IMR-90 (cell line): ENCODE data around the gene FGF2. TPM values are rescaled to one million over a fixed set of nuclear protein-coding genes. Genes with fewer than 3 reads are reported as not detected.
"Not testable (repeated sequence)": the region's sequence is repeated elsewhere in the genome, so short reads cannot be mapped to it uniquely, and the experiment has no call there.

Experiments used
- ATAC-seq: fragments of 200-7000 bp; cut with Tn5 transposase; 2 replicates; pipeline ENCODE4 v1.9.1; 2020; ENCODE audit warnings: low read depth, mild to moderate bottlenecking, moderate library complexity
- BruUV-seq: library from RNA; stranded (reverse); fragments of 400-500 nt; replicated peaks from 2 replicates; lab custom pipeline; 2021; lab: Mats Ljungman, UMichigan
- CTCF ChIA-PET: fragments of 300-600 bp; formaldehyde crosslinking; extraction: SDS; loops from one replicate; lab custom pipeline; 2021; ENCODE audit warnings: antibody characterized with exemption; lab: Yijun Ruan, JAX
- POLR2A ChIA-PET: fragments of 300-600 bp; sonication (Branson Sonifier 250); formaldehyde crosslinking; loops from one replicate; lab custom pipeline; 2022; ENCODE audit warnings: antibody characterized with exemption; ENCODE audit not compliant: unreplicated experiment; lab: Charles Lee
- DNase-seq: peaks from one replicate; pipeline ENCODE4 v3.0.0; 2013
- H2AFZ ChIP-seq: replicated peaks from 2 replicates; pipeline ENCODE3; 2013; ENCODE audit warnings: low read length, mild to moderate bottlenecking; ENCODE audit not compliant: poor library complexity
- H2AK5ac ChIP-seq: 2 replicates; pipeline ENCODE4 v1.6.1; 2013; ENCODE audit warnings: low read depth, low read length, inconsistent platforms
- H2AK9ac ChIP-seq: replicated peaks from 2 replicates; pipeline ENCODE3; 2013; ENCODE audit warnings: mild to moderate bottlenecking, low read depth, low read length, moderate library complexity; ENCODE audit not compliant: poor library complexity
- H2BK120ac ChIP-seq: 2 replicates; pipeline ENCODE4 v1.6.1; 2013; ENCODE audit warnings: low read depth, low read length, inconsistent platforms
- H2BK15ac ChIP-seq: 3 replicates; pipeline ENCODE4 v1.6.1; 2013; ENCODE audit warnings: low read depth, low read length, inconsistent platforms
- H2BK20ac ChIP-seq: 2 replicates; pipeline ENCODE4 v1.6.1; 2013; ENCODE audit warnings: low read depth, mild to moderate bottlenecking, inconsistent platforms, low read length, moderate library complexity
- H2BK5ac ChIP-seq: 2 replicates; pipeline ENCODE4 v1.6.1; 2013; ENCODE audit warnings: mild to moderate bottlenecking, low read depth, low read length, inconsistent platforms; ENCODE audit not compliant: poor library complexity, severe bottlenecking
- H3K14ac ChIP-seq: replicated peaks from 2 replicates; pipeline ENCODE4 v1.6.1; 2013; ENCODE audit warnings: low read depth, low read length, inconsistent platforms
- H3K18ac ChIP-seq: 2 replicates; pipeline ENCODE4 v1.6.1; 2013; ENCODE audit warnings: low read depth, low read length, control low read depth
- H3K23ac ChIP-seq: 2 replicates; pipeline ENCODE4 v1.6.1; 2013; ENCODE audit warnings: low read depth, low read length, inconsistent platforms
- H3K27ac ChIP-seq: 2 replicates; pipeline ENCODE4 v1.5.1; 2013; ENCODE audit warnings: mild to moderate bottlenecking, control low read depth, low read length; ENCODE audit not compliant: insufficient read depth
- H3K27me3 ChIP-seq: 2 replicates; pipeline ENCODE4 v1.6.1; 2013; ENCODE audit warnings: low read length; ENCODE audit not compliant: control insufficient read depth, insufficient read depth
- H3K36me3 ChIP-seq: 2 replicates; pipeline ENCODE4 v1.6.1; 2013; ENCODE audit warnings: low read length, mixed read lengths; ENCODE audit not compliant: control insufficient read depth, insufficient read depth
- H3K4ac ChIP-seq: 2 replicates; pipeline ENCODE4 v1.6.1; 2013; ENCODE audit warnings: low read depth, low read length, inconsistent platforms
- H3K4me1 ChIP-seq: 2 replicates; pipeline ENCODE4 v1.6.1; 2013; ENCODE audit warnings: low read length, mixed read lengths; ENCODE audit not compliant: control insufficient read depth, insufficient read depth
- H3K4me2 ChIP-seq: 2 replicates; pipeline ENCODE4 v1.6.1; 2013; ENCODE audit warnings: low read depth, mild to moderate bottlenecking, control low read depth, low read length, moderate library complexity
- H3K4me3 ChIP-seq: 2 replicates; pipeline ENCODE4 v1.5.1; 2013; ENCODE audit warnings: low read depth, mild to moderate bottlenecking, control low read depth, low read length, moderate library complexity; ENCODE audit not compliant: insufficient read depth
- H3K56ac ChIP-seq: 2 replicates; pipeline ENCODE4 v1.6.1; 2013; ENCODE audit warnings: low read length, inconsistent platforms; ENCODE audit not compliant: insufficient read depth; ENCODE audit errors: extremely low read depth
- H3K79me1 ChIP-seq, 2 experiments: 2 replicates each; pipeline ENCODE4 v1.6.1; 2013; ENCODE audit warnings: low read length in 2 of 2, inconsistent platforms in 1 of 2, low read depth in 1 of 2
- H3K9ac ChIP-seq: 2 replicates; pipeline ENCODE4 v1.6.1; 2013; ENCODE audit warnings: low read depth, low read length, control low read depth
- H3K9me1 ChIP-seq: 2 replicates; pipeline ENCODE4 v1.6.1; 2013; ENCODE audit warnings: low read length, inconsistent platforms; ENCODE audit not compliant: insufficient read depth
- H3K9me3 ChIP-seq: 2 replicates; pipeline ENCODE4 v1.6.1; 2013; ENCODE audit warnings: low read length; ENCODE audit not compliant: control insufficient read depth, insufficient read depth
- H4K20me1 ChIP-seq: 2 replicates; pipeline ENCODE4 v1.6.1; 2013; ENCODE audit warnings: low read length, inconsistent platforms; ENCODE audit not compliant: insufficient read depth
- H4K5ac ChIP-seq: 2 replicates; pipeline ENCODE4 v1.6.1; 2013; ENCODE audit warnings: mild to moderate bottlenecking, low read depth, low read length, control low read depth
- H4K8ac ChIP-seq, 2 experiments: 2 replicates each; pipeline ENCODE4 v1.6.1; 2013; ENCODE audit warnings: low read depth in 2 of 2, low read length in 2 of 2, control low read depth in 1 of 2, inconsistent platforms in 1 of 2
- H4K91ac ChIP-seq: 2 replicates; pipeline ENCODE4 v1.6.1; 2013; ENCODE audit warnings: low read depth, low read length, inconsistent platforms; ENCODE audit not compliant: insufficient read depth
- CEBPB ChIP-seq: IDR thresholded peaks from 2 replicates; pipeline ENCODE4 v1.6.1; 2012; ENCODE audit warnings: low read depth, low read length, improper control_type of control experiment
- CHD1 ChIP-seq: IDR thresholded peaks from 2 replicates; pipeline ENCODE4 v1.6.1; 2012; ENCODE audit warnings: low read depth, low read length, improper control_type of control experiment
- FOS ChIP-seq: fragments of 150-350 bp; IDR thresholded peaks from 2 replicates; pipeline ENCODE4 v1.6.1; 2016; ENCODE audit warnings: low read depth, low read length
- MAZ ChIP-seq: IDR thresholded peaks from 2 replicates; pipeline ENCODE4 v1.6.1; 2012; ENCODE audit warnings: low read depth, mild to moderate bottlenecking, low read length, improper control_type of control experiment, moderate library complexity, borderline replicate concordance
- MXI1 ChIP-seq: IDR thresholded peaks from 2 replicates; pipeline ENCODE4 v1.6.1; 2012; ENCODE audit warnings: low read depth, mild to moderate bottlenecking, low read length, moderate library complexity, borderline replicate concordance
- NFE2L2 ChIP-seq: fragments of 150-350 bp; IDR thresholded peaks from 2 replicates; pipeline ENCODE4 v1.6.1; 2016; ENCODE audit warnings: low read depth, mild to moderate bottlenecking, low read length
- POLR2A ChIP-seq: IDR thresholded peaks from 2 replicates; pipeline ENCODE4 v1.6.1; 2012; ENCODE audit warnings: mild to moderate bottlenecking, low read depth, low read length
- RCOR1 ChIP-seq: IDR thresholded peaks from 2 replicates; pipeline ENCODE4 v1.6.1; 2012; ENCODE audit warnings: mild to moderate bottlenecking, low read length, improper control_type of control experiment; ENCODE audit not compliant: insufficient replicate concordance
- WGBS, 2 experiments: methylation state at CpG; one replicate each; pipeline versions ENCODE4 v1.1.5 to v1.1.7; 2013; ENCODE audit warnings: missing lambda C conversion rate in 2 of 2; ENCODE audit not compliant: insufficient read length in 1 of 2; ENCODE audit errors: extremely low coverage in 2 of 2; 5-methylcytosine and 5-hydroxymethylcytosine counted together
- dilution Hi-C: fragments of 300-500 bp; cut with HindIII; formaldehyde crosslinking; loops from one replicate; pipeline ENCODE4 v1.14.3; 2018; ENCODE audit warnings: low sequenced_read_pairs; ENCODE audit not compliant: unreplicated experiment
- in situ Hi-C: fragments of 300-500 bp; cut with MboI; formaldehyde crosslinking; loops from 3 replicates; pipeline ENCODE4 v1.14.3; 2019; ENCODE audit warnings: low sequenced_read_pairs, inconsistent platforms, mixed read lengths
- intact Hi-C: fragments of 100-400 bp; cut with micrococcal nuclease; formaldehyde crosslinking; loops from 2 replicates; pipeline ENCODE4 v1.10.0; 2022
- polyA plus RNA-seq, 3 experiments: library from polyadenylated mRNA; depleted of rRNA; stranded (reverse); fragments of >200 nt; gene quantifications; 2 replicates each; pipeline ENCODE4 v1.2.3, GENCODE V29; 2012; ENCODE audit warnings: low replicate concordance in 1 of 3
- total RNA-seq: library from RNA; depleted of rRNA; stranded (reverse); fragments of >200 nt; gene quantifications from 2 replicates; pipeline ENCODE4 v1.2.3, GENCODE V29; 2012
- TF ChIP-seq, protein P1 (sequence below): fragments of 150-350 bp; IDR thresholded peaks from 2 replicates; pipeline ENCODE4 v1.6.1; 2016; ENCODE audit warnings: low read depth, mild to moderate bottlenecking, low read length, moderate library complexity, borderline replicate concordance

FGF2 gene
- total and polyA plus RNA-seq, 2 of the 4 experiments (the other 2 are of a cell fraction): 12.9 to 27.1 TPM

DNA sequence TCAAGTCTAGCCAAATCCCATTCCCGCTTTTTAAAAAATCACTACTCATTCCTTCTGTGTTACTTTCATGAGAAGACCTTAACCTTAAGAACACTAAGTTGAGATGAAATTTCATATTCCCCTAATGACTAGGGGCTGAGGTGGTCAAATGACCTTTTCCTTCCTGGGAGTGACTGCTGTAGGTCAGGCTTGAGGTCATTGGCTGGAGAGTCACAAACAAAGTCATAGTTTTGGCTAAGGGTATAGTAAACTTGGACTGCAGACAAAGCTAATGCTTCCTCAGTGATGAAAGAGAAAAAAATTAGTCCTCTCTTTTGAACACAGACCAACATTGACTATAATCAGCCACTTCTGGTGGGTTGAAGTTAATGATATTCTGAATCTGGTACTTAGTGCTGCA, 16.0 kb upstream of the FGF2 start:
- H2AFZ ChIP-seq: no peak overlapping the region

DNA sequence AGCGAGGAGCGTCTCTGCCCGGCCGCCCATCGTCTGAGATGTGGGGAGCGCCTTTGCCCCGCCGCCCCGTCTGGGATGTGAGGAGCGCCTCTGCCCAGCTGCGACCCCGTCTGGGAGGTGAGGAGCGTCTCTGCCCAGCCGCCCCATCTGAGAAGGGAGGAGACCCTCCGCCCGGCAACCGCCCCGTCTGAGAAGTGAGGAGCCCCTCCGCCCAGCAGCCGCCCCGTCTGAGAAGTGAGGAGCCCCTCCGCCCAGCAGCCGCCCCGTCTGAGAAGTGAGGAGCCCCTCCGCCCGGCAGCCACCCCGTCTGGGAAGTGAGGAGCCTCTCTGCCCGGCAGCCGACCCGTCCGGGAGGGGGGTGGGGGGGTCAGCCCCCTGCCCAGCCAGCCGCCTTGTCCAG, 14.8 kb upstream of the FGF2 start:
- H4K8ac ChIP-seq, H2AFZ ChIP-seq, H3K4me2 ChIP-seq, H2BK15ac ChIP-seq, H3K18ac ChIP-seq, intact Hi-C loops, H3K56ac ChIP-seq, POLR2A ChIA-PET, H2AK9ac ChIP-seq, H3K23ac ChIP-seq, BruUV-seq, H2BK5ac ChIP-seq, H2BK120ac ChIP-seq, H2AK5ac ChIP-seq, H3K4me1 ChIP-seq, ATAC-seq, H4K20me1 ChIP-seq, H3K9me1 ChIP-seq, H2BK20ac ChIP-seq, in situ Hi-C loops, H3K4ac ChIP-seq, H3K14ac ChIP-seq, H3K27me3 ChIP-seq, DNase-seq, CTCF ChIA-PET, H3K36me3 ChIP-seq, H3K9ac ChIP-seq, H3K79me1 ChIP-seq, H4K91ac ChIP-seq, dilution Hi-C loops, H3K4me3 ChIP-seq, H3K27ac ChIP-seq, H4K5ac ChIP-seq, H3K9me3 ChIP-seq: not testable (repeated sequence)
- no CpG with 5 or more reads among the region's 32 CpGs for whole genome bisulfite sequencing, 2 experiments

More for the DNA sequence above, 16.0 kb upstream of the FGF2 start:
- Histone ChIP-seq H4K5ac (no peak overlapping the region; the same call in 1 of the 2 replicates), H4K20me1 (no peaks in the 10 kb centered on the region), H2BK20ac (peak overlapping the region; percentile 69; the same call in 1 of the 2 replicates), H4K91ac (no peak overlapping the region), H3K23ac (no peak overlapping the region), H4K8ac (peak overlapping the region in 1 of 2 experiments; percentile 85; a peak in 2 of 4 replicates), H3K4ac (no peak overlapping the region), H2BK15ac (0 out of 3 replicates have a peak overlapping the region, but pooled peaks have one; percentile 57), H3K14ac (0 out of 2 replicates have a peak overlapping the region, but pooled peaks have one; percentile 80), H3K9ac (no peak overlapping the region), H3K27me3 (no peaks in the 10 kb centered on the region), H3K4me3 (no peak overlapping the region), H3K27ac (no peak overlapping the region), H3K56ac (no peak overlapping the region), H3K4me1 (peaks cover 3% of the 10 kb centered on the region), H2AK5ac (no peak overlapping the region), H3K36me3 (no peaks in the 10 kb centered on the region), H3K9me3 (no peaks in the 10 kb centered on the region), H2AK9ac (no peak overlapping the region), H3K4me2 (0 out of 2 replicates have a peak overlapping the region, but pooled peaks have one; percentile 57), H3K18ac (no peak overlapping the region), H2BK5ac (peak overlapping the region; percentile 20), H2BK120ac (0 out of 2 replicates have a peak overlapping the region, but pooled peaks have one; percentile 56), H3K9me1 (no peaks in the 10 kb centered on the region), H3K79me1 (no peaks in the 10 kb centered on the region)
- ChIA-PET POLR2A (interaction anchor here (0.6 to 0.8 kb wide), 2 partner anchors 10 to 56 kb away, joined by 3 read pairs; no protein-coding TSS in a partner anchor), CTCF (interaction anchor here (0.6 kb wide), 1 partner anchor 180 kb away, joined by 10 read pairs; no protein-coding TSS in a partner anchor)
- peak; percentile 41 for DNase-seq
- no TSS peak for BruUV-seq
- dilution Hi-C loops (no loop called here), intact Hi-C loops (no loop called here), in situ Hi-C loops (no loop called here)
- TF ChIP-seq CEBPB (no peak), FOS (no peak), MAZ (no peak), RCOR1 (no peak), MXI1 (no peak), NFE2L2 (no peak), CHD1 (no peak), POLR2A (no peak)
- TF ChIP-seq, protein P1, sequence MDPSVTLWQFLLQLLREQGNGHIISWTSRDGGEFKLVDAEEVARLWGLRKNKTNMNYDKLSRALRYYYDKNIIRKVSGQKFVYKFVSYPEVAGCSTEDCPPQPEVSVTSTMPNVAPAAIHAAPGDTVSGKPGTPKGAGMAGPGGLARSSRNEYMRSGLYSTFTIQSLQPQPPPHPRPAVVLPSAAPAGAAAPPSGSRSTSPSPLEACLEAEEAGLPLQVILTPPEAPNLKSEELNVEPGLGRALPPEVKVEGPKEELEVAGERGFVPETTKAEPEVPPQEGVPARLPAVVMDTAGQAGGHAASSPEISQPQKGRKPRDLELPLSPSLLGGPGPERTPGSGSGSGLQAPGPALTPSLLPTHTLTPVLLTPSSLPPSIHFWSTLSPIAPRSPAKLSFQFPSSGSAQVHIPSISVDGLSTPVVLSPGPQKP: no peak
- WGBS, 2 experiments: no CpG with 5 or more reads among the region's 1 CpG
- peak; percentile 59 for ATAC-seq
